Activated T-cell treated with anti-CD3 and anti-CD28 coated beads, Interleukin-2, amount 50 U/mL, for 4 hours (primary cell): Measurements from ENCODE around the gene EYS. TPM values are rescaled to one million over a fixed set of nuclear protein-coding genes. Genes with fewer than 3 reads are reported as not detected.

Experiments used
- ATAC-seq, 2 donors: fragments of 200-7000 bp; cut with Tn5 transposase; one replicate each; pipeline ENCODE4 v1.10.0; 2021
- DNase-seq: peaks from one replicate; pipeline ENCODE4 v3.0.0-alpha.2; 2020
- H3K27me3 Mint-ChIP-seq: one replicate; pipeline ENCODE4 v1.8.0; 2021; ENCODE audit warnings: low read depth, mixed read lengths
- H3K36me3 Mint-ChIP-seq: one replicate; pipeline ENCODE4 v1.8.0; 2022; ENCODE audit warnings: mixed read lengths; ENCODE audit not compliant: insufficient read depth
- H3K4me1 Mint-ChIP-seq: one replicate; pipeline ENCODE4 v1.8.0; 2021; ENCODE audit warnings: low read depth, mixed read lengths
- H3K4me3 Mint-ChIP-seq: one replicate; pipeline ENCODE4 v1.8.0; 2021; ENCODE audit warnings: mild to moderate bottlenecking, moderate library complexity, mixed read lengths
- H3K9me3 Mint-ChIP-seq: one replicate; pipeline ENCODE4 v1.8.0; 2021; ENCODE audit warnings: mixed read lengths
- total RNA-seq, 3 donors: library from RNA; stranded (reverse); gene quantifications; one replicate each; pipeline ENCODE4 v1.2.1, GENCODE V29; 2021

Gene EYS
- total RNA-seq, 3 donors from 2014 or later = not detected

- DNase-seq = no peak
- peaks cover 33% of the 10 kb centered on the region for H3K4me1 Mint-ChIP-seq
Measured at GRCh38 chr6:63673692-63674091, 2033.3 kb downstream of the EYS start.

DNA sequence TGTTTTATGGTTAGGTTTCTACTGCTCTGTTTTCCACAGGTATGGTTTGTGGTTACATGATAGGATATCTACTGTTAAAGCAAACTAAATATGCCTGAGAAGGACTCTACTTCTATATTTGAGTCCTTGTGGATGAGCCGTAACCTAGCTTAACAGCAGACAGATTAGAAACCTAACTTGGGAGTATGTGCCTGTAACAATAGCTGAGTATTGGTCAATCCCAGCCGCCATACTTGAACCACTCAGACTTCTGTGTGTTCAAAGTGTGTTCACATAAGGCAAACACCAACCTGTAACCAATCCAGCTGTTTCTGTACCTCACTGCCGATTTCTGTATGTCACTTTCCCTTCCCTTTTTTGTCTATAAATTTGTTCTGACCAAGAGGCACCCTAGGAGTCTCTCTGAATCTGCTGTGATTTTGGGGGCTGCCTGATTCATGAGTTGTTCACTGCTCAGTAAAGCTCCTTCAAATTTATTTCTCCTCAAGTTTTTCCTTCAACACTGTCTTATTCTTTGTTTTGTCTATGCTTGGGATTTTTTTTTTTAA is 2034.4 kb downstream of the EYS start:
- peaks cover 5% of the 10 kb centered on the region for H3K36me3 Mint-ChIP-seq
- ATAC-seq = no peak

More at GRCh38 chr6:63673692-63674091, 2033.3 kb downstream of the EYS start:
- no peak for ATAC-seq
- Mint-ChIP-seq H3K27me3 (no peaks in the 10 kb centered on the region), H3K9me3 (no peaks in the 10 kb centered on the region), H3K4me3 (no peak overlapping the region), H3K36me3 (peaks cover 2% of the 10 kb centered on the region)

GRCh38 chr6:63671098-63671754 is 2035.8 kb downstream of the EYS start:
- Mint-ChIP-seq H3K4me1 (peaks cover 45% of the 10 kb centered on the region), H3K27me3 (no peaks in the 10 kb centered on the region), H3K4me3 (no peak overlapping the region), H3K36me3 (peaks cover 7% of the 10 kb centered on the region), H3K9me3 (no peaks in the 10 kb centered on the region)
- ATAC-seq (no peak), DNase-seq (no peak)

More for the DNA sequence above, 2034.4 kb downstream of the EYS start:
- no peaks in the 10 kb centered on the region for H3K9me3 Mint-ChIP-seq
- no peak for DNase-seq
- H3K4me3 Mint-ChIP-seq = no peak overlapping the region
- H3K27me3 Mint-ChIP-seq = no peaks in the 10 kb centered on the region
- H3K4me1 Mint-ChIP-seq = peaks cover 38% of the 10 kb centered on the region
